Prostate gland (tissue), 2 donors: Measurements from ENCODE around the gene AGER. TPM values are rescaled to one million over a fixed set of nuclear protein-coding genes. Genes with fewer than 3 reads are reported as not detected.
A peak's percentile ranks its signal among the peaks of the same experiment; 100 is the strongest.

Experiments
- DNase-seq: peaks from one replicate; pipeline ENCODE4 v3.0.0-alpha.2; 2019; ENCODE audit warnings: low spot score
- H3K27ac ChIP-seq, 2 donors: fragments of 200-600 bp; sonication (generic); 2 replicates each; pipeline ENCODE4 v1.5.1; 2017 to 2019
- H3K27me3 ChIP-seq: fragments of 200-600 bp; sonication (generic); replicated peaks from 2 replicates; pipeline ENCODE4 v1.5.1; 2019; ENCODE audit not compliant: insufficient read depth
- H3K36me3 ChIP-seq, 2 donors: fragments of 200-600 bp; sonication (generic); 1 replicate in 1 of 2; 2 replicates in 1 of 2; pipeline versions ENCODE4 v1.5.1 to v1.8.1; 2017 to 2019
- H3K4me1 ChIP-seq: fragments of 200-600 bp; sonication (generic); replicated peaks from 2 replicates; pipeline ENCODE4 v1.5.1; 2019
- H3K4me3 ChIP-seq, 2 donors: fragments of 200-600 bp; sonication (generic); 2 replicates each; pipeline ENCODE4 v1.5.1; 2017 to 2019
- H3K9me3 ChIP-seq: fragments of 200-600 bp; sonication (generic); 2 replicates; pipeline ENCODE4 v1.5.1; 2017
- POLR2A ChIP-seq: fragments of 450-650 bp; IDR thresholded peaks from one replicate; pipeline ENCODE4 v1.6.1; 2016; ENCODE audit warnings: antibody characterized with exemption, mild to moderate bottlenecking
- POLR2AphosphoS5 ChIP-seq: sonication (generic); formaldehyde crosslinking; IDR thresholded peaks from one replicate; pipeline ENCODE4 v1.6.1; 2017; ENCODE audit warnings: antibody characterized with exemption
- WGBS: methylation state at CpG from one replicate; pipeline ENCODE4 v1.1.5; 2018; 5-methylcytosine and 5-hydroxymethylcytosine counted together
- intact Hi-C: fragments of 100-400 bp; cut with DNase I; formaldehyde crosslinking; loops from one replicate; pipeline ENCODE4 v1.14.2; 2022
- total RNA-seq, 2 donors: library from RNA; depleted of rRNA; stranded (reverse); fragments of >200 nt; gene quantifications; one replicate each; pipeline ENCODE4 v1.1.0, GENCODE V29; 2016
- TF ChIP-seq, protein P1 (sequence below), 4 experiments: fragments of 200-600 bp in 2 of 4; fragments of 450-650 bp in 2 of 4; sonication (generic) in 2 of 4; IDR thresholded peaks; 1 replicate in 3 of 4; 2 replicates in 1 of 4; pipeline ENCODE4 v1.5.1; 2016 to 2019; ENCODE audit warnings: antibody characterized with exemption in 4 of 4, mild to moderate bottlenecking in 2 of 4, moderate library complexity in 2 of 4

AGER gene
- total RNA-seq, 2 donors from 2014 or later: 3.3 to 3.8 TPM

DNA sequence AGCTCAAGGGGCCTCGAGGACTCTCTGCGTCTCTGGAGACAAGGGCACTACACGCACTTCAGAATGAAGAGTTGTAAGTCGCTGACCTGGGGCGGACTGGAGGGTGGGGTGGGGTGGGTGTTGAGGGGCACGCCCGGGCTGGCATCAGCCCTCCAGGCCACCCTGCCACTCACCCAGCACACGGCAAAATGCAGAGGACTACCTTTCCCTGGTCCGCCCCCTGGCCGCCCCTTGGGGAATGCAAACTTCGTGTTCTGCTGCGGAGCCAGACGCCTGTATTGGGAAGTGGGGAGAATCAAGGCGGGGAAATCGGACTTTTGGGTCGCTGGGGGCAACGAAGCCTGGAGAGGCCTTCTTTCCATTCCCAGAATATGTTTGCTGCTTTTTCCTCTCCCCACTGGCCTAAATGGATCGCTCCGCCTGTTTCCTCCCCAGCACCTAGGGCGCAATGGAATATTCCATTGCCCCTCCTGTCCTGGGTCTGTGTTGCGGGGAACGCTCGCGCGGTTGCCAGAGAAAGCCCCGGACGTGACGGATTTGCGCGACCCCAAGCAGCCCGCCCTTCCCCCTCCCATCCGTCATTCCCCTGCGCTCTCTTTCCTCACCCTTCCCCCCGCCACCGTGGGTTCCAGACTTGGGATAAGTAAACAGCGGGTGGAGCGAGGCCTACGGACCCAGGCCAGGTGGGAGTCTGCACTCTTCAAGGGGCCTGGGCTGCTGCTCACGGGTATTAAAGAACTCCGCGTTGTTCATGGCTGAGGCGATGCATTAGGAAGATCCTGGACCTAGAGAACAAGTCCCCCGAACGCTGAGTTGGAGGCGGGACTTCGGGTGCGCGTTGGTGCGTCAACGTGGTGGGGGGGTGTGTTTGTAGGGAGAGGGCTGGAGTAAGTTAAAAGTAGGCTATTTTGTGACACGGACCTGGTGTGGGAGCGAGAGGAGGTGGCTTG is 30.2 kb downstream of the AGER start, which contains the start of gene PPT2:
Gene PPT2 (plus strand): TSS at position 578 of the 950 bp plus-strand sequence. CDS start 454 bp downstream, outside the sequence.
- intact Hi-C loops: loop anchor here (1.0 to 10.0 kb wide), 3 partner anchors 36 to 249 kb away; partner anchors contain the start of gene ZBTB12
- TF ChIP-seq POLR2AphosphoS5: peak; percentile 88
- TF ChIP-seq POLR2A: peak; percentile 39
- TF ChIP-seq, protein P1, sequence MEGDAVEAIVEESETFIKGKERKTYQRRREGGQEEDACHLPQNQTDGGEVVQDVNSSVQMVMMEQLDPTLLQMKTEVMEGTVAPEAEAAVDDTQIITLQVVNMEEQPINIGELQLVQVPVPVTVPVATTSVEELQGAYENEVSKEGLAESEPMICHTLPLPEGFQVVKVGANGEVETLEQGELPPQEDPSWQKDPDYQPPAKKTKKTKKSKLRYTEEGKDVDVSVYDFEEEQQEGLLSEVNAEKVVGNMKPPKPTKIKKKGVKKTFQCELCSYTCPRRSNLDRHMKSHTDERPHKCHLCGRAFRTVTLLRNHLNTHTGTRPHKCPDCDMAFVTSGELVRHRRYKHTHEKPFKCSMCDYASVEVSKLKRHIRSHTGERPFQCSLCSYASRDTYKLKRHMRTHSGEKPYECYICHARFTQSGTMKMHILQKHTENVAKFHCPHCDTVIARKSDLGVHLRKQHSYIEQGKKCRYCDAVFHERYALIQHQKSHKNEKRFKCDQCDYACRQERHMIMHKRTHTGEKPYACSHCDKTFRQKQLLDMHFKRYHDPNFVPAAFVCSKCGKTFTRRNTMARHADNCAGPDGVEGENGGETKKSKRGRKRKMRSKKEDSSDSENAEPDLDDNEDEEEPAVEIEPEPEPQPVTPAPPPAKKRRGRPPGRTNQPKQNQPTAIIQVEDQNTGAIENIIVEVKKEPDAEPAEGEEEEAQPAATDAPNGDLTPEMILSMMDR (IDR thresholded peaks at IDR 0.05): peak in 3 of 4 experiments; percentile 10 to 38 (median 28)
- DNase-seq: peak; percentile 80
- no peaks in the 10 kb centered on the region for H3K9me3 ChIP-seq
- H3K27ac ChIP-seq: peak within 1 kb of the TSS; percentile 88 to 89
- H3K4me3 ChIP-seq: peak within 1 kb of the TSS; percentile 53 to 61
- under 1% methylated on average over 47 of the region's 52 CpGs for WGBS
- H3K4me1 ChIP-seq: peaks cover 14% of the 10 kb centered on the region
- no peaks in the 10 kb centered on the region for H3K27me3 ChIP-seq
- peaks cover 0 to 5% of the 10 kb centered on the region in 2 donors for H3K36me3 ChIP-seq

DNA sequence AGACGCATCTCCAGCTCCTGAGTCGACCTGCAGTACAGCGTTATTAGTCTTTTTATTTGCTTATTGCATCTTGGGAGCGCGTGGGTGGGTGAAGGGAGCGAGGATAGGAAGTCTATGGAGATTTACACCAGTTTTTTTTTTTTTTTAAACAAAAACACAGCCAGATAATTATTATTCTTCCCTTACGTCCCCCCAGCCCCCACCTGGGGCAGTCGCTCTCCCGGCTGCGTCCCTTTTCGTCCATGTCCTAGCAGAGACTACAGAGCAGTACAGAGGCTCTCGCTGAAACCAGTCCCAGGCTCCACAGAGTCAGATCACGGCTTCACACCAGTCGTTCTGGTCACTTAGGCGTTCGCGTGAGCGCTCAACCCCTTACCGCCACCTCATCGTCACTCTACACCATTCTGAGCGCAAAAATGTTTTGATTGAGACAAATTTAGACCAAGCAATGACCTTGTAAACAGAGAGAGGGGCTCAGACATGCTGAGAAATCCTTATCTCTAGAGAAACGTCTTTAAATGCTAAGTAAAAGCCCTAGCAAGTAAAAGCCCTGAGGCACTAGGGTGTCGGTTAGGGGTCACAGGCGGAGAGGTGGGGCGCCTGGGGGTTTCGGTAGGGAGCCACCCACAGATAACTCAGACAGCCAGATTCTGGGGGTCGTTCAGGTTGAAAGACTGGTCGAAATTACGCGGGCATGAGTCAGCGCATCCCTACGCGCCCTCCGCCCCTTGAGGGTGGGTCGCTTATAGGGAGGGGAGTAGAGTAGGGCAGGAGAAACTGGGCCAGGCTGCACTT is 31.1 kb downstream of the AGER start:
- intact Hi-C loops: loop anchor here (10.0 kb wide), 2 partner anchors 188 to 248 kb away; partner anchors contain the start of gene ZBTB12
- no peaks in the 10 kb centered on the region for H3K9me3 ChIP-seq
- H3K27me3 ChIP-seq: no peaks in the 10 kb centered on the region
- 12% methylated on average over 35 of the region's 35 CpGs for WGBS
- H3K4me3 ChIP-seq: peak overlapping the region; percentile 53 to 61
- TF ChIP-seq POLR2A (no peak), POLR2AphosphoS5 (no peak)
- TF ChIP-seq, protein P1 (IDR thresholded peaks at IDR 0.05): no peak
- no peak for DNase-seq
- H3K27ac ChIP-seq: peak overlapping the region; percentile 88 to 89
- H3K36me3 ChIP-seq: peaks cover 0 to 5% of the 10 kb centered on the region in 2 donors
- H3K4me1 ChIP-seq: peaks cover 14% of the 10 kb centered on the region

DNA sequence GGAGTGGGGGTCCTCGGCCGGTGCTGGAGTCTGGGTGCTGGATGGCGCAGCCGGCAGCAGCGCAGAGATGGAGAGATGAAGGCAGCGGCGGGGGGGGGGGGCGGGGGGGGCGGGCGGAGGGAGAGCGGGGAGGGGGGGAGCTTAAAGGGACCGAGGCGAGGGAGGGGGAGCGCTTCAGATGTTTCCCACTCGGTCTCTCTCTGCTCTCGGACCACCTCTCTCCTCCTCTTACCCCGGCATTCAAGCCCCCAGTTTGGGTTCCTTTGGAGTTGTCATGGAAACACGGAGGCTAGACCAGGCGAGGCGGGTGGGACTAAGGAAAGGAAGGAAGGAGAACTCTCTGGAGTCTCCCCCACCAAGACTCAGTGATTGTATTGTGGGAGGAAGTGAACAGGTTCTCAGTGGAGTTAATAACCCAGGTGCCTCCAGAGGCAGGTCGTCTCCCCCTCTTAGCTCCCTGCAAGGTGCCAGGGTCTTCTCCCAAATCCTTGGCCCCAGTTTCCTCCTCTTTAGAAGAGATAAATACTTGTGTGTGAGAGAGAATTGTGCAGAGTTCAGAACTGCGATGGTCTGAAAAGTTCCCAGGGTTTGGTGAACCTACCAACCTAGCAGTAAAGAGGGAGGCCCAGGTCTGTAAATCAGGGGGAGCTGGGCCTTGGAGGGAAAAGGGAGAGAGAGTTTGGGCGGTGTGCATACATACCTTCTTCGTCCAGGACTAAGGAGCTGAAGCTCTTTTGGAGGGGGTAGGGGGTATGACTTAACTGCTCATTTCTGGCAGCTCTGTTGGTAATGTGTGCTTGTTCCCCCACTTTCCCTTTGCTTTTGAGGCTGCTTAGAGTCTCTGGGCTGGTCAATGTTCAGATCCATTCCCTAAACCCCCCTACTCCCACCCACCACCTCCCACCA is 31.9 kb downstream of the AGER start, which contains the start of gene PRRT1:
Gene PRRT1 (minus strand): TSS at position 77 of the 906 bp plus-strand sequence. CDS start 112 bp downstream, outside the sequence.
- Histone ChIP-seq H3K27ac (peak within 1 kb of the TSS; percentile 88 to 89), H3K27me3 (no peaks in the 10 kb centered on the region), H3K4me1 (peaks cover 14% of the 10 kb centered on the region), H3K36me3 (no peaks in the 10 kb centered on the region), H3K4me3 (peak within 1 kb of the TSS; percentile 53 to 61), H3K9me3 (no peaks in the 10 kb centered on the region)
- TF ChIP-seq, protein P1 (IDR thresholded peaks at IDR 0.05): no peak
- TF ChIP-seq POLR2AphosphoS5: no peak
- no peak for TF ChIP-seq POLR2A
- no peak for DNase-seq
- WGBS: 11% methylated on average over 23 of the region's 24 CpGs
- intact Hi-C loops: loop anchor here (2.0 to 10.0 kb wide), 3 partner anchors 21 to 247 kb away; partner anchors contain the start of genes FKBPL and ZBTB12
